SK-N-SH (cell line): Measurements from ENCODE around the gene CYP2R1. TPM values are rescaled to one million over a fixed set of nuclear protein-coding genes. Genes with fewer than 3 reads are reported as not detected.

Experiments
- CTCF ChIA-PET: fragments of 300-600, 350-600 bp; formaldehyde crosslinking; extraction: SDS; loops from one replicate; lab custom pipeline; 2021; lab: Yijun Ruan, JAX
- POLR2A ChIA-PET: fragments of 350-600 bp; sonication (Branson Sonifier 250); formaldehyde crosslinking; extraction: SDS; loops from one replicate; lab custom pipeline; 2020; ENCODE audit warnings: antibody characterized with exemption, inconsistent platforms; lab: Yijun Ruan, JAX
- DNase-seq: peaks from one replicate; pipeline ENCODE4 v3.0.0; 2012
- H2AFZ ChIP-seq: fragments of 200-600 bp; sonication (generic); 2 replicates; pipeline ENCODE4 v1.8.1; 2016; ENCODE audit warnings: antibody characterized with exemption, mild to moderate bottlenecking, low read depth
- H3F3A ChIP-seq: fragments of 200-600 bp; sonication (generic); replicated peaks from 2 replicates; pipeline ENCODE3; 2016; ENCODE audit warnings: antibody characterized with exemption, mild to moderate bottlenecking; ENCODE audit not compliant: insufficient read depth
- H3K27ac ChIP-seq, 2 experiments: fragments of 200-500 bp in 1 of 2; fragments of 200-600 bp in 1 of 2; sonication (Bioruptor generic) in 1 of 2; sonication (generic), shearing (Covaris generic) in 1 of 2; 2 replicates each; pipeline versions ENCODE4 v1.5.1 to v1.6.1; 2014 to 2016; ENCODE audit warnings: low read depth in 2 of 2, inconsistent platforms in 1 of 2, low read length in 1 of 2, mild to moderate bottlenecking in 1 of 2, mixed read lengths in 1 of 2
- H3K27me3 ChIP-seq: fragments of 200-600 bp; sonication (generic), shearing (Covaris generic); 2 replicates; pipeline ENCODE4 v1.6.1; 2016; ENCODE audit warnings: mixed run types; ENCODE audit not compliant: insufficient read depth
- H3K36me3 ChIP-seq, 2 experiments: fragments of 200-500 bp in 1 of 2; fragments of 200-600 bp in 1 of 2; sonication (Bioruptor generic) in 1 of 2; sonication (generic) in 1 of 2; replicated peaks in 1 of 2; 2 replicates each; pipeline versions ENCODE3 to v1.5.1; 2014 to 2016; ENCODE audit warnings: low read length in 1 of 2, mild to moderate bottlenecking in 1 of 2; ENCODE audit not compliant: insufficient read depth in 2 of 2, control insufficient read depth in 1 of 2
- H3K4me1 ChIP-seq, 2 experiments: fragments of 200-500 bp in 1 of 2; fragments of 200-600 bp in 1 of 2; sonication (Bioruptor generic) in 1 of 2; sonication (generic), shearing (Covaris generic) in 1 of 2; 2 replicates each; pipeline versions ENCODE4 v1.5.1 to v1.6.1; 2014 to 2016; ENCODE audit warnings: low read depth in 1 of 2, low read length in 1 of 2, mixed run types in 1 of 2; ENCODE audit not compliant: insufficient read depth in 2 of 2, control insufficient read depth in 1 of 2
- H3K4me2 ChIP-seq: fragments of 200-600 bp; sonication (generic), shearing (Covaris generic); 2 replicates; pipeline ENCODE4 v1.6.1; 2017; ENCODE audit warnings: mixed run types
- H3K4me3 ChIP-seq, 2 experiments: fragments of 200-500 bp in 1 of 2; fragments of 200-600 bp in 1 of 2; sonication (Bioruptor generic) in 1 of 2; sonication (generic), shearing (Covaris generic) in 1 of 2; 2 replicates each; pipeline versions ENCODE4 v1.5.1 to v1.8.1; 2014 to 2016; ENCODE audit warnings: low read depth in 2 of 2, inconsistent platforms in 1 of 2, low read length in 1 of 2, mild to moderate bottlenecking in 1 of 2, mixed read lengths in 1 of 2, moderate library complexity in 1 of 2
- H3K79me2 ChIP-seq: fragments of 200-600 bp; sonication (generic); 2 replicates; pipeline ENCODE4 v1.8.1; 2017; ENCODE audit warnings: mild to moderate bottlenecking; ENCODE audit not compliant: insufficient read depth
- H3K9ac ChIP-seq: fragments of 200-600 bp; sonication (generic); 2 replicates; pipeline ENCODE4 v1.6.1; 2017; ENCODE audit warnings: mixed run types
- H3K9me2 ChIP-seq: fragments of 200-600 bp; sonication (generic); 2 replicates; pipeline ENCODE4 v1.6.1; 2017; ENCODE audit warnings: mixed run types
- H3K9me3 ChIP-seq: fragments of 200-600 bp; sonication (generic); 2 replicates; pipeline ENCODE4 v1.6.1; 2017; ENCODE audit warnings: mixed run types, mild to moderate bottlenecking, moderate library complexity
- H4K20me1 ChIP-seq: fragments of 200-600 bp; sonication (generic); 2 replicates; pipeline ENCODE4 v1.6.1; 2017; ENCODE audit warnings: mild to moderate bottlenecking, mixed run types; ENCODE audit not compliant: insufficient read depth
- CHD2 ChIP-seq: fragments of 150-350 bp; IDR thresholded peaks from 2 replicates; pipeline ENCODE4 v1.6.1; 2018; ENCODE audit warnings: low read length; ENCODE audit not compliant: partially characterized antibody
- CTCF ChIP-seq: fragments of 200-600 bp; sonication (generic); IDR thresholded peaks from 2 replicates; pipeline ENCODE4 v1.6.1; 2017; ENCODE audit warnings: antibody characterized with exemption, mild to moderate bottlenecking, moderate library complexity
- ELF1 ChIP-seq: IDR thresholded peaks from 2 replicates; pipeline ENCODE4 v1.4.0; 2012
- EP300 ChIP-seq, 2 experiments: IDR thresholded peaks; 2 replicates each; pipeline versions ENCODE4 v1.4.0 to v1.6.1; 2012; ENCODE audit warnings: borderline replicate concordance in 1 of 2, low read depth in 1 of 2, low read length in 1 of 2
- EZH2phosphoT487 ChIP-seq: fragments of 200-600 bp; sonication (generic); IDR thresholded peaks from 2 replicates; pipeline ENCODE4 v1.6.1; 2017; ENCODE audit warnings: low read depth, mixed run types, mild to moderate bottlenecking, antibody characterized with exemption, moderate library complexity, borderline replicate concordance
- FOSL2 ChIP-seq: IDR thresholded peaks from 2 replicates; pipeline ENCODE4 v1.4.0; 2012; ENCODE audit warnings: low read depth, mild to moderate bottlenecking, moderate library complexity, borderline replicate concordance
- FOXJ3 ChIP-seq: sonication (generic); formaldehyde crosslinking; IDR thresholded peaks from 2 replicates; pipeline ENCODE4 v1.5.1; 2020; ENCODE audit warnings: mild to moderate bottlenecking, missing genetic modification reagents
- FOXM1 ChIP-seq: IDR thresholded peaks from 2 replicates; pipeline ENCODE4 v1.4.0; 2012; ENCODE audit warnings: low read depth, mild to moderate bottlenecking
- IRF3 ChIP-seq: fragments of 150-350 bp; IDR thresholded peaks from 2 replicates; pipeline ENCODE4 v1.6.1; 2016; ENCODE audit warnings: mild to moderate bottlenecking, low read depth, low read length
- MAX ChIP-seq: IDR thresholded peaks from 2 replicates; pipeline ENCODE4 v1.4.0; 2012; ENCODE audit warnings: low read depth
- MEF2A ChIP-seq: IDR thresholded peaks from 2 replicates; pipeline ENCODE4 v1.4.0; 2012; ENCODE audit warnings: low read depth, borderline replicate concordance
- MXI1 ChIP-seq: IDR thresholded peaks from 2 replicates; pipeline ENCODE4 v1.6.1; 2012; ENCODE audit warnings: mild to moderate bottlenecking, low read depth, low read length, improper control_type of control experiment
- NFIC ChIP-seq: IDR thresholded peaks from 2 replicates; pipeline ENCODE4 v1.4.0; 2012; ENCODE audit warnings: borderline replicate concordance
- PBX3 ChIP-seq: IDR thresholded peaks from 2 replicates; pipeline ENCODE4; 2012
- RAD21 ChIP-seq: IDR thresholded peaks from 2 replicates; pipeline ENCODE4 v1.6.1; 2012; ENCODE audit warnings: mild to moderate bottlenecking, low read length
- RCOR1 ChIP-seq: fragments of 150-350 bp; IDR thresholded peaks from 2 replicates; pipeline ENCODE4 v1.6.1; 2017; ENCODE audit warnings: antibody characterized with exemption, low read length
- RXRA ChIP-seq: IDR thresholded peaks from 2 replicates; pipeline ENCODE4 v1.4.0; 2012; ENCODE audit warnings: low read depth, mild to moderate bottlenecking, borderline replicate concordance
- SIN3A ChIP-seq: IDR thresholded peaks from 2 replicates; pipeline ENCODE4 v1.6.1; 2012; ENCODE audit warnings: low read depth, mild to moderate bottlenecking, low read length, moderate library complexity, borderline replicate concordance
- TAF1 ChIP-seq: IDR thresholded peaks from 2 replicates; pipeline ENCODE4 v1.6.1; 2012; ENCODE audit warnings: low read depth, mild to moderate bottlenecking, low read length, moderate library complexity, borderline replicate concordance
- TCF12 ChIP-seq: IDR thresholded peaks from 2 replicates; pipeline ENCODE4 v1.4.0; 2012
- TEAD4 ChIP-seq: IDR thresholded peaks from 2 replicates; pipeline ENCODE4 v1.4.0; 2012; ENCODE audit warnings: mild to moderate bottlenecking, borderline replicate concordance; ENCODE audit not compliant: insufficient read depth
- WGBS: methylation state at CpG from one replicate; pipeline ENCODE4 v1.1.6; 2017; ENCODE audit warnings: low lambda C conversion rate; 5-methylcytosine and 5-hydroxymethylcytosine counted together
- polyA plus RNA-seq, 3 experiments: library from polyadenylated mRNA; depleted of rRNA; stranded (reverse); fragments of >200 nt; gene quantifications; 2 replicates each; pipeline ENCODE4 v1.2.3, GENCODE V29; 2012
- TF ChIP-seq, protein P1 (sequence below): IDR thresholded peaks from 2 replicates; pipeline ENCODE4 v1.4.0; 2012; ENCODE audit warnings: low read depth, borderline replicate concordance
- TF ChIP-seq, protein P2 (sequence below): fragments of 150-350 bp; IDR thresholded peaks from 2 replicates; pipeline ENCODE4 v1.6.1; 2017; ENCODE audit warnings: antibody characterized with exemption, low read length, low read depth, borderline replicate concordance

The CYP2R1 gene
- polyA plus RNA-seq, 1 of the 3 experiments (the other 2 are of a cell fraction): 9.3 TPM

DNA sequence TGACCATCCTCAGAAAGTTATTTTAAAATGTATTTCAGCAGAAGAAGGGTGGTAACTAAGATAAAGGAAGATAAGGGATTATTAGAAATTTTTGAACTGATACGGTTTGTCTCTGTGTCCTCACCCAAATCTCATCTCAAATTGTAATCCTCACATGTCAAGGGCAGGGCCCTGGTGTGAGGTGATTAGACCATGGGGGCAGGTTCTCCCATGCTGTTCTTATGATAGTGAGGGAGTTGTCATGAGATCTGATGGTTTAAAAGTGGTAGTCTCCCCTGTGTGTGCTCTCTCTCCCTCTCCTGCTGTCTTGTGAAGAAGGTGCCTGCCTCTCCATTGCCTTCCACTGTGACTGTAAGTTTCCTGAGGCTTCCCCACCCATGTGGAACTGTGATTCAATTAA is 36.1 kb downstream of the CYP2R1 start:
- H3K9me2 ChIP-seq: no peaks in the 10 kb centered on the region
- H3K4me1 ChIP-seq: no peaks in the 10 kb centered on the region
- H3K27me3 ChIP-seq: no peaks in the 10 kb centered on the region
- TF ChIP-seq MXI1: no peak
- no peak for TF ChIP-seq NFIC
- no peak for TF ChIP-seq FOSL2
- TF ChIP-seq, protein P1, sequence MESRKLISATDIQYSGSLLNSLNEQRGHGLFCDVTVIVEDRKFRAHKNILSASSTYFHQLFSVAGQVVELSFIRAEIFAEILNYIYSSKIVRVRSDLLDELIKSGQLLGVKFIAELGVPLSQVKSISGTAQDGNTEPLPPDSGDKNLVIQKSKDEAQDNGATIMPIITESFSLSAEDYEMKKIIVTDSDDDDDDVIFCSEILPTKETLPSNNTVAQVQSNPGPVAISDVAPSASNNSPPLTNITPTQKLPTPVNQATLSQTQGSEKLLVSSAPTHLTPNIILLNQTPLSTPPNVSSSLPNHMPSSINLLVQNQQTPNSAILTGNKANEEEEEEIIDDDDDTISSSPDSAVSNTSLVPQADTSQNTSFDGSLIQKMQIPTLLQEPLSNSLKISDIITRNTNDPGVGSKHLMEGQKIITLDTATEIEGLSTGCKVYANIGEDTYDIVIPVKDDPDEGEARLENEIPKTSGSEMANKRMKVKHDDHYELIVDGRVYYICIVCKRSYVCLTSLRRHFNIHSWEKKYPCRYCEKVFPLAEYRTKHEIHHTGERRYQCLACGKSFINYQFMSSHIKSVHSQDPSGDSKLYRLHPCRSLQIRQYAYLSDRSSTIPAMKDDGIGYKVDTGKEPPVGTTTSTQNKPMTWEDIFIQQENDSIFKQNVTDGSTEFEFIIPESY: no peak
- TF ChIP-seq CHD2: no peak
- no peak for TF ChIP-seq MEF2A
- no peak for TF ChIP-seq EP300 (IDR thresholded peaks at IDR 0.05; ENCODE audit: borderline replicate concordance in 1 of 2, low read depth in 1 of 2, low read length in 1 of 2)
- TF ChIP-seq TCF12: no peak
- no peak for TF ChIP-seq FOXM1
- no peak for TF ChIP-seq CTCF
- no peak for TF ChIP-seq RCOR1
- no peak for DNase-seq
- no peaks in the 10 kb centered on the region for H3K9me3 ChIP-seq
- H2AFZ ChIP-seq: no peak overlapping the region
- H3K9ac ChIP-seq: no peak overlapping the region
- CTCF ChIA-PET: interaction anchor here (1.6 kb wide), 1 partner anchor 36 kb away, joined by 5 read pairs; the partner anchor contains the start of gene CYP2R1
- no peaks in the 10 kb centered on the region for H4K20me1 ChIP-seq
- no peak overlapping the region for H3K27ac ChIP-seq
- H3K79me2 ChIP-seq: no peaks in the 10 kb centered on the region
- no peaks in the 10 kb centered on the region for H3K36me3 ChIP-seq
- POLR2A ChIA-PET: no interaction called here
- H3K4me3 ChIP-seq: no peak overlapping the region
- H3F3A ChIP-seq: peaks cover 3% of the 10 kb centered on the region
- no peak overlapping the region for H3K4me2 ChIP-seq
- WGBS: 78% methylated on average over 1 of the region's 1 CpG

- ChIA-PET CTCF (interaction anchor here (1.3 kb wide), 1 partner anchor 64 kb away, joined by 3 read pairs; no protein-coding TSS in a partner anchor), POLR2A (no interaction called here)
- no peak overlapping the region for H3K4me2 ChIP-seq
- no peak overlapping the region for H3K4me3 ChIP-seq
- H3K4me1 ChIP-seq: no peaks in the 10 kb centered on the region
- no peak overlapping the region for H3K27ac ChIP-seq
- H4K20me1 ChIP-seq: no peaks in the 10 kb centered on the region
- no peaks in the 10 kb centered on the region for H3K79me2 ChIP-seq
- H2AFZ ChIP-seq: no peak overlapping the region
- no peaks in the 10 kb centered on the region for H3K27me3 ChIP-seq
- no peak overlapping the region for H3K9ac ChIP-seq
- no peaks in the 10 kb centered on the region for H3F3A ChIP-seq
- DNase-seq: no peak
- H3K9me2 ChIP-seq: no peaks in the 10 kb centered on the region
- no peaks in the 10 kb centered on the region for H3K36me3 ChIP-seq
- H3K9me3 ChIP-seq: no peaks in the 10 kb centered on the region
- TF ChIP-seq, protein P2, sequence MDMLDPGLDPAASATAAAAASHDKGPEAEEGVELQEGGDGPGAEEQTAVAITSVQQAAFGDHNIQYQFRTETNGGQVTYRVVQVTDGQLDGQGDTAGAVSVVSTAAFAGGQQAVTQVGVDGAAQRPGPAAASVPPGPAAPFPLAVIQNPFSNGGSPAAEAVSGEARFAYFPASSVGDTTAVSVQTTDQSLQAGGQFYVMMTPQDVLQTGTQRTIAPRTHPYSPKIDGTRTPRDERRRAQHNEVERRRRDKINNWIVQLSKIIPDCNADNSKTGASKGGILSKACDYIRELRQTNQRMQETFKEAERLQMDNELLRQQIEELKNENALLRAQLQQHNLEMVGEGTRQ: no peak
- TF ChIP-seq TAF1: no peak
- no peak for TF ChIP-seq IRF3
- TF ChIP-seq RXRA: no peak
- no peak for TF ChIP-seq RAD21
- no peak for TF ChIP-seq MAX
- TF ChIP-seq SIN3A: no peak
- no peak for TF ChIP-seq EP300 (IDR thresholded peaks at IDR 0.05; ENCODE audit: borderline replicate concordance in 1 of 2, low read depth in 1 of 2, low read length in 1 of 2)
- TF ChIP-seq FOXJ3 (CRISPR knock-in tag): no peak
- TF ChIP-seq ELF1: no peak
- no peak for TF ChIP-seq TEAD4
- no peak for TF ChIP-seq EZH2phosphoT487
- no peak for TF ChIP-seq PBX3
- TF ChIP-seq MEF2A: no peak
Measured at GRCh38 chr11:14854057-14854456, 38.0 kb downstream of the CYP2R1 start.
